22Rv1 (cell line): Measurements from ENCODE around the gene OARD1.

ENCODE experiments used
- H3K27ac ChIP-seq: fragments of 450-650 bp; 2 replicates; pipeline ENCODE4 v1.5.1; 2017
- CTCF ChIP-seq: fragments of 450-650 bp; IDR thresholded peaks from 2 replicates; pipeline ENCODE4 v1.5.1; 2017; ENCODE audit warnings: mild to moderate bottlenecking
- ZFX ChIP-seq: fragments of 450-650 bp; IDR thresholded peaks from 2 replicates; pipeline ENCODE4 v1.6.1; 2017; ENCODE audit warnings: antibody characterized with exemption, borderline replicate concordance

OARD1 gene

GRCh38 chr6:41098366-41098765 lies 26.2 kb upstream of the OARD1 start:
- TF ChIP-seq ZFX (no peak), CTCF (no peak)
- no peak overlapping the region for H3K27ac ChIP-seq

GRCh38 chr6:41097467-41098090 lies 25.4 kb upstream of the OARD1 start:
- TF ChIP-seq ZFX (no peak), CTCF (no peak)
- H3K27ac ChIP-seq = no peak overlapping the region

GRCh38 chr6:41093729-41094128 lies 21.6 kb upstream of the OARD1 start:
- TF ChIP-seq CTCF (no peak), ZFX (no peak)

GRCh38 chr6:41092421-41093140 lies 20.4 kb upstream of the OARD1 start:
- H3K27ac ChIP-seq = no peak overlapping the region
- TF ChIP-seq CTCF = peak; percentile 55
- no peak for TF ChIP-seq ZFX

More at GRCh38 chr6:41093729-41094128, 21.6 kb upstream of the OARD1 start:
- no peak overlapping the region for H3K27ac ChIP-seq

- H3K27ac ChIP-seq = no peak overlapping the region; the same call in 1 of the 2 replicates
- TF ChIP-seq CTCF (no peak), ZFX (no peak)
Observed at GRCh38 chr6:41090841-41091761, 18.9 kb upstream of the OARD1 start.

- H3K27ac ChIP-seq = no peak overlapping the region
Observed at GRCh38 chr6:41088451-41088850, 16.3 kb upstream of the OARD1 start.

More at GRCh38 chr6:41088451-41088850, 16.3 kb upstream of the OARD1 start:
- TF ChIP-seq CTCF (no peak), ZFX (no peak)
